RCC 7860 (cell line): ENCODE data around the gene HOXA3.
A peak's percentile ranks its signal among the peaks of the same experiment; 100 is the strongest.

Source experiments
- DNase-seq: peaks from one replicate; pipeline ENCODE4 v3.0.0-alpha.2; 2015; ENCODE audit warnings: low spot score
- FAIRE-seq: peaks from 2 replicates; lab custom pipeline; 2012; peaks lifted over from hg19 to GRCh38; lab: Jason Lieb, UNC

Gene HOXA3

DNA sequence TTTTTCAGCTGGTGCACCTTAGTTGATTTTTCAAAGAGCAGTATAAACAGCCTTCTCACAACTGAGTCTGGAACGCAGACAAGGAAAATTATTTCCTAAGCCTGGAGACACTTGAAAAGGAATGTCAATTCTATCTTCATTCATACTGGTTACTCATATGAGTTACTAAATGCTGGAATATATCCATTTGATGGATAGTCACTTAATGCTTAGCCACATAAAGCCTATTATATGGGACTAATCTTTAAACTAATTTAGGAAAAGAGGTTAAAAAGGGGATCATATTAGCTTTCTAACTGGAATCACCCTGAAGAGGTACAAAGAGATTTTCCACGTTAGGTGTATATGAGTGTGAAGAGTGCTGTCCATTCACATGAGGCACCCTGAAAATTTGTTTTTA is 20.2 kb downstream of the HOXA3 start:
- FAIRE-seq: peak; percentile 42
- DNase-seq: peak; percentile 4

GRCh38 chr7:27131390-27131819 is 21.0 kb downstream of the HOXA3 start:
- no peak for DNase-seq
- FAIRE-seq: no peak

DNA sequence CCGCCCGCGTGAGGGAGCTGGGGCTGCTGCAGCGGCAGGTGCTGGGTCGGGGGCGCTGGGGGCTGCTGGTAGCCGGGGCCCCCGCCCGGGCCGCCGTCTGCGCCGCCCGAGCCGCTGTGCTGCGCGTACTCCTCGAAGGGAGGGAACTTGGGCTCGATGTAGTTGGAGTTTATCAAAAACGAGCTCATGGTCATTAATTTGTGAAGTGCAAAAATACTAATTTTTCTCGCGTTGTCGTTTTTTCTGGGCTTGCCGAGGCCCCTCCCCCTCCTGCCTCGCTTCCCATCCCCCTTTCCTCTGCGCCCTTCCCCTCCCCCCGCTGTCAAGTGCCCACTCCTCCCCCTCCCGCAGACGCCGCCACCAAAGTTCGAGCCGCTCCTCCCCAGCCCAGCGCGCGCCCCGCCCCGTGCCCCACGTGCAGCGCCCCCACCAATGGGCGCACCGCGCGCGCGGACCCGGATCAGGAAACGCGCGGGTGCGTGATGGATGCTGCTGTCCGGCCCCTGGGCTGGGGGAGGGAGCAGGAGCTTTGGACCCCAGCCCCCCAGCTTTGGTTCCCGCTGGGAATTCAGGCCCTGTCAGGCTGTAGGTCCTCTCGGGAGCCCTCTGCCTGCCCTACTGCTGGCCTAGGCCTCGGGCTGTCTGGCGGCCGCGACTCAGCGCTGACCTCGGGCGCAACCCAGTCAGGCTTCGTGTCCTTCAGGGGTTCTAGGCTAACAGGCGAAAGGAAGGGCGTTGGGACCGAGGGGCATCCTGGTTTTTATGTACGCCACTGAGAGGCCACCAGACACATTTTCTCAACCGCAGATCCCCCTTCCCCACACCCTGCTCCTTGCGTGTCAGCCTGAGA is 21.6 kb downstream of the HOXA3 start, which contains the start of gene HOXA4:
Gene HOXA4, minus strand, starts transcription at position 218 of the 850 bp plus-strand sequence. Its CDS starts 24 bp downstream, at position 194.
- DNase-seq (peak; percentile 82), FAIRE-seq (no peak)

DNA sequence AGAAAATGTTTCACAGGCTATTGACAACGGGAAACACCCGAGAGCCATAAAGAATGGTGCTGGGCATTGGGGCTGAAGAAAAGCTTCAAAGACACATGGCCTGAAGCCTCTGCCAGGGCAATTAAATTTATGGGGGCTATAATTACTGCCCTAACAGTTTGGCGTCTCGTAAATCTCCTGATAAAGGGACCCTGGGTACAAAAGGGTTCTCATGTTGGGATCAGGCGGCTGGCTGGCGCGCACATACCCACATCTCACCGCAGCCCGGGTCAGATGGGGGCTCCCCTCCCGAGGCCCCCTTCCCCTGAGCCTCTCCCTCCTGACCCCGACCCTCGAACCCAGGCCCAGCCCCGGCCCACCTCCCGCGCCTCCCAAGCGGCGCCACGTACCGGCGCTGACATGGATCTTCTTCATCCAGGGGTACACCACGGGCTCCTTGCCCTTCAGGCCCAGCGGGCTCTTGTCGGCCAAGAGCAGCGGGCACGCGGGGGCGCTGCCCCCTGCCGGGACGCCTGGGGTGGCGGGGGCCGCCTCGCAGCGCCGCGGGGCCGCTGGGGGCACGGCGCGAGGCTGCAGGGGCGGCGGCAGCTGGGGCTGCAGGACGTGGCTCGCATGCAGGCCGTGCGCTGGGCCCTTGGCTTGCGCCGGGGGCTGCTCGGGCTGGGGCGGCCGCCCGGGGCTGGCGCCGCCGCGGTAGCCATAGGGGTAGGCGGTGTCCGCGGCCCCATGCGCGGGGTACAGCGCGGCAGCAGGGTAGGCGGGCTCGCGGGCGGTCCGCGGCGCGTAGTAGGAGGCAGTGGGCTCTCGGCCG is 22.4 kb downstream of the HOXA3 start:
- FAIRE-seq (no peak), DNase-seq (peak; percentile 11)

GRCh38 chr7:27128776-27129728 is 23.3 kb downstream of the HOXA3 start:
- FAIRE-seq: no peak
- peak; percentile 39 for DNase-seq

GRCh38 chr7:27128034-27128433 is 24.3 kb downstream of the HOXA3 start:
- no peak for DNase-seq
- peak; percentile 49 for FAIRE-seq

DNA sequence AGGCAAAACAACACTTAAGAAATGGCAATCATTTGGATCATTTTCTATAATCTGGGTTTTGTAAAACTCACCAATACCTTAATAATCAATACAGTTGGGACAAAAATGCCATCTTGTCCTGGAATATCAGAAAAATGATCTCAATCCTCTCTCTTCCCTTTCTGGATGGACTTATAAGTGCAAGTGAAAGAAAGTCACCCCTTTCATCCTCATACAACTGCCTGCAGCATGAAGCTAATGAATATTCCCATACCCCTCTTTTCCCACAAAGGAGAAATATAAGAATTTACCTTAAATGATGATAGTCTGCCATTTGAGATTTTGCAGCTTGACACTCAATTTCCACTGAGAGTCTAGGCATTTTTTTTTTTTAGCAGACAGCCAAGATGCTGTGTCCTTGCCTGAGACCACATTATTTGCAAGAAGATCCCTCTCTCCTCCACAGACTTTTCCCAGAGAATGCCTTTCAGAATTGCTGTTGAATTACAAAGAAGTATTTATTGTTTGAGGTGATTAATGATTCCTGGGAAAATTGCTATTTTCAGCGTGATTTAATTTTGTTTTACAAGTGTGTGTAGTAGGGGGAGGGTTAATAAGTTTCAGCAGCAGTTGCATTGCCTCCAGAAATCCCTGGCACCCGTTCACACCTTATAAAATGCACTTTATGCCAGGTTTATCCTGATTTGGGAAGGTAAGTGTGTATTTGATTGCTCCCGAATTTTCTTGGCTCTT is 25.6 kb downstream of the HOXA3 start:
- no peak for DNase-seq
- no peak for FAIRE-seq

- peak; percentile 69 for FAIRE-seq
- DNase-seq: peak; percentile 73
These were observed 26.4 kb downstream of the HOXA3 start for GRCh38 chr7:27125986-27126394.

DNA sequence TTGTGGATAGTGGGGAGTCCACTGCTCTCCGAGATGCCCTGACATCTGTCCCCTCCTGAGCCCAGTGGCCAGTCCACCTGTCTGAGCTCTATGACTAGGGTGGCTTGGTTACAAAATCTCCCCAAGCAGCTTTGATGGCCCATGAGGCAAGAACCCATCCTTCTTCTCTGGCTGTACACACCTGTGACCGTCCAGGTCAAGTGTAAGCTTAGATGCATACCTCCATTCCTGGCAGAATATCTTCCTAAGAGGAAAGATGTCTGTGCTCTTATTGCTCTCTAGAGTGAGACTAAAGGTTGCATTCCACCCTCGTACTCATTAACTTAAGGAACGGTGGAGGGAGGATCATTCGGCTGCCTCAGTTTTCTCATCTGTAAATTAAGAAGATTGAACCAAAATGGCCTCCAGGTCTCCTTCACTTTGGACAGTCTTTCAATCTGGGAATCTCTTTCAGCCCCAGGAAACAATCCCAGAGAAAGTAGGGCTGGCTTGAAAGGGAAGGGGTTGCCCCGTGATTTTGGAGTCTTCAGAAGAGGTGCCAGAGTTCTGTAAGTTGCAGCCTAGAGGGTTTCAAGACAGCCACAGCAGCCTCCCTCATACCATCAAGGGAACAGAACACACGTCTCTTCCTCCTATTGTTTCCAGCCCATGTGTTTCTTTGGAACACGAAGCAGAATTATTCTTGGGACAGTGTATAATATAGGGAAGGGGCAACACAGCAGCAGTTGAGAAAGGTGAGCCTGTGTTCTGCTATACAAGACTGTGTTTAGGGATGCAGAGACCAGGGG is 27.3 kb downstream of the HOXA3 start:
- DNase-seq: no peak
- no peak for FAIRE-seq

GRCh38 chr7:27124096-27124901 is 28.1 kb downstream of the HOXA3 start:
- DNase-seq (peak; percentile 95), FAIRE-seq (peak; percentile 89)

DNA sequence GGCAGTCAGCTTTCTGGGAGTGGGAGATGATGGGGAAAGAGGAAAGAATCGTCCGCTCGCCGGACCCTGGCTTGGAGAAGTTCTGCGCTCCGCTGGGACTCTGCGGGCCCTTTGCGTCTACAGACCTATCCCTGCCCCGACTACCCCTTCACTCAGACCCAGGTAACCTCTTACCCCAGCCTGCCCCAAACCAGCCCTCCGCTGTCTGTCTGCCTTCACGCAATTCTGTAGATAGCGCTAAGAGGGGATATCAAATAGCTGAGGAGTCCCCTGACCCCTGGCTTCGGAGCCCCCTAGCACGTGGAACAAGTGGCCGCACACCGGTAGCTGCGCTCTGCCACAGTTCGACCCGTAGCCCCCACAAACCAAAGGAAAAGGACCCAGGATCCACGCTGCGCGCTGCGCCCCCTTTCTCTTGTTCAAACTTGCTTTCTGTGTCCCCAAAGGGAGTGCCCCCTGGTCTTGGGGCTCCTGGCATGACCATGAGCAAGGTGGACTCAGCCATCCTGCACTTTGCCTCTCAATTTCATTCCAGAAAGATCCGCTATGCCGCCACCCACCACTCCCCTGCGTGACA is 28.8 kb downstream of the HOXA3 start:
- DNase-seq (no peak), FAIRE-seq (no peak)

- peak; percentile 37 for DNase-seq
- FAIRE-seq: no peak
These were observed 29.3 kb downstream of the HOXA3 start for GRCh38 chr7:27123007-27123476.

GRCh38 chr7:27122077-27122910 is 30.1 kb downstream of the HOXA3 start:
- FAIRE-seq: peak; percentile 88
- peak; percentile 80 for DNase-seq

DNA sequence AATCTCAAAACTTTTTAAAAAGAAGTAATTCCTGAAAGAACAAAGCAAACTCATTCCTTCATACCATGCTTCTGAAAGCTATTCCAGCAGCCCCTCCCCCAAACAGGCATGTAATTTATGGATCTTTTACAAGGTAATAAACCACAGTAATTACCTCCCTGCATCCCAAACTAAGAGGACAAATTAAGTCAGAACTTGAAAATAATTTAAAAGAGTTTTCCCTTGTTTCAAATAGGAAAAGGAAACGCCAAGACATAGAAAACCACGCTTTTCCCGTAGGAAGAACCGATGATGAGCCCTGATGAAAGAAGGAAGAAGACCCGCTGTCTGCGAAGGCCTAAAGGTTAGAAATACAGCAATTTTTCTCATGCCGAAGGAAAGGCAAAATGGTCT is 30.7 kb downstream of the HOXA3 start:
- DNase-seq (no peak), FAIRE-seq (peak; percentile 70)

DNA sequence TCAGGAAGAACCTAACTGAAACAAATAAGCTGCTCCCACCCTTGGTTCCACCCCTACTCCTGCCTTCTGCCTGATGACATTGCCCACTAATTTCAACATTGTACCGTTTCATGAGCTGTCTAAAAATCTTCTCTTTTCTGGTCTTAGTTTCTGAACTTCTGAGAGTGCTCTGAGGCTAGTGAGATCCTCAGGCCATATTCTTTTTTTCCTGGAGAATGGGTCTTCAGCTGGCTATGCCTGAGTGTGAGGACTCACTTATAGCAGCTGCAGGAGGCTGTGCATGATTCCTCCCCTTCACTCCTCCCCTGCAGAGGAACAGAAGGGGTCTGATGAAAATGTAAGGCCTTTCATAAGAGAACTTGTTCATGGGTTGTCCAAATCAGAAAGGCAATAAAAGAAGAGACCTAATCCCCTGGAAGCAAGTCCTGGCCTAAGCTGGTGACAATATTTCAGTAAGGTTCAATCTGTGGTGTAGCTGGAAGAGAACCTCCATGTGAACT is 32.9 kb downstream of the HOXA3 start:
- FAIRE-seq: peak; percentile 48

DNA sequence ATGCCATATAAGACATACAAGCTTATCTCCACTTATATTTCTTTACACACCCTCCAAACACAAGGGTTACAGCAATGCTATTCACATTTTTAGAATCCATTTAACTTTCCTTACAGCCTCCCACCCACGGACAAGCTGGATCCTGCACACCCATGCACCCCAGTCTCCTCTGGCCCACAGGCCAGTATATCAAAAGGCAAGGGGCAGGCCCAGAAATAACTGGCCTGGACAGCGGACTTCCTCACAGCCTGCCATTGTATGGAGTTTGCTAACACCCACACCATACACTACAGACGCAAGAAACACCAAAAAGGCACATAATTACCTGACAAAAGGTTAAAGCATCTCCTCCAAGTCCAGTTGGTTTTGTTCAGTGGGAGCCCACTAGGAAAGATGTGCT is 33.8 kb downstream of the HOXA3 start:
- no peak for FAIRE-seq
- no peak for DNase-seq

More for the DNA sequence above, 32.9 kb downstream of the HOXA3 start:
- no peak for DNase-seq
